Epithelial cell of prostate (primary cell): ENCODE data around the gene AIF1.

Experiments
- DNase-seq: peaks from one replicate; pipeline ENCODE4 v3.0.0-alpha.2; 2011; ENCODE audit warnings: low read depth, low spot score
- H3K27ac ChIP-seq: fragments of 450-650 bp; 2 replicates; pipeline ENCODE4 v1.5.1; 2017; ENCODE audit warnings: mild to moderate bottlenecking

AIF1 gene

GRCh38 chr6:31639449-31639861, 24.4 kb downstream of the AIF1 start:
- no peak for DNase-seq
- H3K27ac ChIP-seq, result peak overlapping the region; percentile 21

DNA sequence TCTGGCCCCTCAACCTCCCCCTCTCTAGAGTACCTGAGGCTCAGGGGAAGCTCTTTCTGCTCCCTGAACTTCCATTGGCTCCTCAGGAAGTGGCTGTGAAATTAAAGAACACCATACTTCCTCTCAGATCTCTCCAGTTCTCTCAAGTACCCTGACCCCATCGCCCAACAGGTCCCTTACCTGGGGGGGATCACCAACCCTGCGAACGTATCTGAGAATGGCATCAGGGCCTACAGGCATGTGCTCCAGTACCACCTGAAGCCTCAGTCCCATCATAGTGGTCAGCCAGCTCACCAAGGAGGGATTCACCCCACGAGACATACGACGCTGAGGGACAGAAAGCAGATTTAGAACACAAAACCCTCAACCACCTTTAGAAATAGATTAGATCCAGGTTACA, 25.6 kb downstream of the AIF1 start:
- no peak overlapping the region for H3K27ac ChIP-seq
- DNase-seq, result no peak

GRCh38 chr6:31641370-31641769, 26.3 kb downstream of the AIF1 start:
- DNase-seq, result no peak
- H3K27ac ChIP-seq, result no peak overlapping the region

- DNase-seq, result no peak
- H3K27ac ChIP-seq, result no peak overlapping the region
Measured at GRCh38 chr6:31642798-31643570, 27.9 kb downstream of the AIF1 start.

GRCh38 chr6:31643818-31644454, 28.9 kb downstream of the AIF1 start:
- no peak overlapping the region for H3K27ac ChIP-seq
- no peak for DNase-seq

DNA sequence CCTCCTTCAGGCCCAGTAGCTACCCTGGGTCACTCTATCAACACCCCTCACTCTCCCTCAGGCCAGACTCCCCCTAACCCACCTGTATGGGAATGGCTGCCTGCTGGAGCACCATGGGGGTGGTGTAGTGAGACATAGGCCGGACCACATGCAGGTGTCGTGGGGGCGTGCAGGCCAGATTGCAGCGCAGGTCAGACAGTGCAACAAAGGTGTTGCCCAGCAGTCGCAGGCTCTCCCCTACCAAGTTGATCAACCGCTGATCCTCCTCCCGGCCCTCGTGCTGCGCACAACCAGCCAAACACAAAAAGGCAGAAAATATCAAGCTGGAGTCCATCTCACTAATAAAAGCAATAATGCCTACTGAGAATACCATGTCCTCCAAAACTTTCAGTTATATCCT, 30.3 kb downstream of the AIF1 start:
- H3K27ac ChIP-seq, result no peak overlapping the region
- DNase-seq, result no peak

DNA sequence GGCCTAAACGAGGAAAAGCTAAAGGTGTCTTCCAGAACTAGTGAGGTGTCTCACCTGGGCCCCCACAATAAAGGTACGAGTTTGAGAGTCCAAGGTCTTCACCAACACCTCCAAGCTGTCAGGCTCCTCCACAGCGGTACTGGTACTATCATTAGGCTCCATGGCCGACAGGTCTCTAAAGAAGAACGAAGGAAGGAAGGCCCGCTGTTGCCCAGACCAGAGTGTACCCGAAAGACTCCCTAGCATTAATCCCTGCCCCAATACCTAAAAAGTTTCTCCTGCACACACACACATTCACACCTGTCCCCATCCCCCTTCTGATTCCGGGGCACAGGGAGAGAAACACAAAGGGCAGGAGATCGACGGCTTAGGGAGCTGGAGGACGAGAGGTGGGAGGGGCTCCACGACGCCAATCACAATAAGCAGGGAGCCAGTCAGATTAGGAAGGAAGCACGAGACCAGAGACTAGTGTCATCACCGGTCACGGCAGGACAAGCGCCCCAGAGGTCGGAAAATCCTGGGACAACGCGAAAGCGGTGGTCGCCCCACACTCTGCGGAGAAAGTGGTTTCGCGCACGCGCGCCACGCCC, 36.7 kb downstream of the AIF1 start:
- peak; percentile 56 for DNase-seq
- peak overlapping the region; percentile 95 for H3K27ac ChIP-seq

GRCh38 chr6:31652925-31653724, 38.1 kb downstream of the AIF1 start:
- H3K27ac ChIP-seq, result peak overlapping the region; percentile 95
- no peak for DNase-seq

DNA sequence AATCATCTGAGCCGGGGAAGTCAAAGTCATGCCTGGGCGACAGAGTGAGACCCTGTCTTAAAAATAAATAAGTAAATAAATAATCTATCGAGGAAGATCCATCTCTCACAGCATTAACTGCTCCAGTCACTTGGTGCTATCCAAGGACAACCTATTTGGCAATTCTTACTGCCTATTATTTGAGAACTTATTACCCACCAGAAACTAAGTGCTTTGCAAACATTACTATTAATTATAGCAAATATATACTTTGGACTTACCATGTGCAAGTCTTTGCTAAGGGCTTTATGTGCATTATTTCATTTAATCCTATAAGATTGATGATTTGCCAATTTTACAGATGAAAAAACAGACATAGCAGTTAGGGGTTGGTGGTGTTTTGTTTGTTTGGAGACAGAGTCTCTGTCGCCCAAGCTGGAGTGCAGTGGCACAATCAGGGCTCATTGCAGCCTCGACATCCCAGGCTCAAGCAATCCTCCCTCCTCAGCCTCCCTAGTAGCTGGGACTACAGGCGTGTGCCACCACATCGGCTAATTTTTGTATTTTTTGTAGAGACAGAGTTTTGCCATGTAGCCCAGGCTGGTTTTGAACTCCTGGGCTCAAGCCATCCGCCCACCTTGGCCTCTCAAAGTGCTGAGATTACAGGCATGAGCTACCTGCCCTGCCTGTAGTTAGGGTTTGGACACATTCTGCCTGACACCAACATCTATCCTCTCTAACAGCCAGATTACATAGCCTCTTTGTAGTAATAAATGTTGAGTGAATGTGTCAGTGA, 39.7 kb downstream of the AIF1 start:
- H3K27ac ChIP-seq, result no peak overlapping the region
- DNase-seq, result no peak

DNA sequence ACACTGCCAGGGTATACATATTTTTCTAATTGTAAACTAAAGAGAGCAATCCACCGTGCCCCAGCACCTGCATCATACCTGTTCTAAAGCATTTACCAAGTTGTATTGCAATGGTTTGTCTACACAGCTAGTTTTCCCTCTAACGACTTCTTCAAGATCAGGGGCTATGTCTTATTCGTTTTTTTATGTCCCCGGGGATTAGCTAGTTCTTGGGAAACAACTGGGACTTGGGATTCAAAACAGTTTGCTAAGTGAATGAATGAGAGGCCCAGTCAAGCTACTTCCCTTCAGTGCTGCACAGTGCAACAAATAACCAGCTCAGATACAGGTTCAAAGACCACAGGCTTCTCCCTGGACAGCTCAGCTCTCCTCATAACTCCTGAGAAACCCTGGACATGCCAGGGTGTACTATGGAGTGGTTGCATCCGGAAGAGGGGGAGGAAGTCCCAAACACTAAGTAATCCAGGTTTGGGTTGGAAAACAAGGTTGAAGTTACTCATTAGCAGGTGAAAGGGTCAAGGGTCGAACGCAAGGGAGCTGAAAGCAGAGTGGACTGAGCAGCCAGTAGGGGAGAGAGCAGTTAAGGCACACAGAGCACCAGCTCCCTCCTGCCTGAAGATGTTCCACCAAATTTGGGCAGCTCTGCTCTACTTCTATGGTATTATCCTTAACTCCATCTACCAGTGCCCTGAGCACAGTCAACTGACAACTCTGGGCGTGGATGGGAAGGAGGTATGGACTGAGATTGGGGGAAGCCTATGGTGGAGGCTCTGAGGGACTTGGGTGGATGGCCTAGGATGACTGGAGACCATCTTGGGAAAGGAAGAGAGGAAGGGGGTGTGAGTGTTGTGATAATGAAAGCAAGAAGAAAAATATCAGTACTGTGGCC, 40.6 kb downstream of the AIF1 start, which contains the start of gene APOM:
APOM (plus strand) TSS at position 546 of the 889 bp plus-strand sequence; CDS start at position 619, 73 bp downstream.
- DNase-seq, result no peak
- no peak within 1 kb of the TSS for H3K27ac ChIP-seq

- no peak overlapping the region for H3K27ac ChIP-seq
Measured at GRCh38 chr6:31657406-31658157, 42.5 kb downstream of the AIF1 start.

DNA sequence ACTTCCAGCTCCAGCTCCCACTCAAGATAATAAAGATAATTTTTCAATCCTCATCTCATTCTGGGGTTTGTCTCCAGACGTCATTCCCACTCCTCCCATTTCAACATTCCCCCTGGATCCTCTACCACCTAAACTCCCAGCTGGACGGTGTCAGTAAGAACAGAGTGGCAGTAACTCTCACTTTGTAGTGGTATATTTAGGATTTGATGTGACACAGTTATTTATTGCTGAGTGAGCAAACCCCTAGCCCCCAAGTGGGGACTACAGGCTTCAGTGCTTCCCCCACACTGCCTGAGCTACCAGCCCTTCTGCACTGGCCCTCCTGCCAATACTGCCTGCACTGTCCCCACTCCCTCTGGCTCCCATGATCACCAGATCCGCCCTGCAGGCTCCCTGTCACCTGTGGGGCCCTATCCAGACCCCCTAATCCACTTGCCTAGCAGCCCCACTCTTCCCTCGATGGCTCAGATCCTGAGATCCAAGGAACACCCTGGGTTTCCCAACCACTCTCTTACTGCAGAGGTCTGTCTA, 43.2 kb downstream of the AIF1 start:
- no peak overlapping the region for H3K27ac ChIP-seq
- no peak for DNase-seq

More at GRCh38 chr6:31657406-31658157, 42.5 kb downstream of the AIF1 start:
- DNase-seq, result no peak

DNA sequence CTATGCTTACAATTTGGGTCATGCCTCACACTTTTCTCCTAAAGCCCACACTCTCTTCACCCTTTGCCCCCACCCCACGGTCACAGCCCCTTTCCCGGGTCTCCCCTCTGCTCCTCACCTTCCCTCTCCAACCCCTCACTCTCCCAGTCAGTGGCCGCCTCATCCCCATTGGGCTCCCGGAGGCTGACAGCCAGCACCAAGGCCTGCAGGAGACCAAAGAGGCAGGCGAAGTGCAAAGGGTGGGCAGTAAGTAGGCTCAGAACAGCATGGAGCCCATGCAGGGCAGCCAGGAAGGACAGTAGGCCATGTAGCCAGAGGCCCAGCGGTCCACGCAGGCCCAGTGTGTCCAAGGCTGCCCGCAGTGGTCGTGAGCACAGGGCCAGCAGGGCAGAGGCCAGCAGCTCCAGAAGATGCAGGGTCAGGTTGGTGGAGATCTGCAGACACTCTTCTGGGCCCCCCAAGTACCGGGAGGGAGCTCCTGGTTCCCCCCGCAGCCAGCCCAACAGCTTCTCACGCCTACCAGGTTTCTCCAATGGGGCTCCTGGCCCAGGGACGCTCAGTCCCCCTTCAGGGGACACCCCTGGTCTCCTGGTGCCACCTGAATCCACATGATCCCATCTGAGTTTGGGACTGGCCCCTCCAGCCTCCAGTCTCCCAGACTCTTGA, 44.1 kb downstream of the AIF1 start:
- H3K27ac ChIP-seq, result peak overlapping the region; percentile 78
- DNase-seq, result no peak

GRCh38 chr6:31659649-31660380, 44.8 kb downstream of the AIF1 start:
- DNase-seq, result no peak

DNA sequence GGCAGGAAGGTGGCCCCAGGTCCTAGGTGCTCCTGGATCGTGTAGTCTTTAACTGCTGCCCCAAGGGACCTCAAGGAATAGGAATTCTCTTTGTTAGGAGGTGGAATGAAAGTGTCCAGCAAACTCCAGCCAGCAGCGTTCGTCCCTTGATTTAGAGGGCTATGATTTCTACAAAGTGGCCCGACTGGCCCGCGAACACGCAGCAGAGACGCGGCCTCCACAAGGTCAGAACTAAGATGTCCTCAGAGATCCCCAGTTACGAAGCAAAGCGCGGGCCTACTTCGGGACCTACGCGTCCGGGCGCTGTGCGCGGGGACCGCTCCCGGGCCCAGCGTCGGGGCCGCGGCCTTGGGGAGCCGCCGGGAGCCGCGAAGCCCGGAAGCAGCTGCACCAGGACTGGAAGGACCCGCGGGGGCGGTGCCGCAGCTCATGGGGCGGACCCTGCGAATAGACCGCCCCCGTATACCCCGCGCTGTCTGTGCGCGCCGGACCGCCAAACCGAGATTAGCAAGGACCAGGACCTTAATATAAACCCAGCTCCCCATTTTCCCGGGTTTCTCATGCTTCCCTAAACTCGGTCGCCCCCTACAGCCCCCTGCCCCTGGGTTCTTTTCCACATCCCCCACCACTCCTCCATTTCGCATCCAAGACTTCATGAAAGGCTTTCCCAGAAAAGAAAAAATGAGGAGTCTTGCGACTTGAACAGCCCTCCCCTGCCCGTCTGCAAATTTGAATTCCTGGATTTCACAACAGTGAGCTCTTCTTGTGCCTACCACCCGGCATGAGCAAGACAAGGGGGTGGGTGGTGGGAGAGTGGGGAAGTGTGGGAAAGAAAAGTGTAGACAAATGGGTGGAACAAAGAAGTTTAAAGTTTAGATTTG, 45.6 kb downstream of the AIF1 start, which contains the start of gene C6orf47:
C6orf47 (minus strand) TSS at position 398 of the 881 bp plus-strand sequence. CDS start 831 bp downstream, outside the sequence.
- H3K27ac ChIP-seq, result peak within 1 kb of the TSS; percentile 78
- no peak for DNase-seq

More at GRCh38 chr6:31659649-31660380, 44.8 kb downstream of the AIF1 start:
- H3K27ac ChIP-seq, result peak overlapping the region; percentile 78
